ENCODE measurements around the gene CSMD2. TPM values are rescaled to one million over a fixed set of nuclear protein-coding genes. Genes with fewer than 3 reads are reported as not detected.

The CSMD2 gene
- total RNA-seq, 1 experiment from 2014 or later: 0.22 TPM

DNA sequence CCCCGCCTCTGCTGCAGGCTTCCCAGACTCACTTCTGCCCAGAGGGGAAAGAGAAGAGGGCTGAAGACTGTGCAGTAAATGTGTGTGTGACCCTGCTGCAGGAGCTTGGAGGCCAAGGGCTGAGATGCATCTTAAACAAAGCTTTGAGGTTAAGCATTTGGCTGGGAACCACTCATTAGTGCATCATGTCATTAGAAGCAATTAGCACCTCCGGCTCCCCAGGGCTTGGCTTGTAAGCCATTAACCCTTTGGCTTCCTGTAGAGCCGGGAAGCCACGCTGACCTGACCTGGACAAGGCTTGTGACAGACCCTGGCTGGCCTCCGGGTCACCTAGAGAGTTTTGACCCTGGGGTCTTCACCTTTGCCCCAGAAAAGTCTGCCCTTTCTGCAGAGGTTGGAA, 77.0 kb downstream of the CSMD2 start:
- no peaks in the 10 kb centered on the region for H3K9me3 ChIP-seq (ENCODE audit: control insufficient read depth in 1 of 2, insufficient read depth in 1 of 2, low read depth in 1 of 2, low read length in 2 of 2)
- H3K79me2 ChIP-seq (ENCODE audit: insufficient read depth, low read length): no peaks in the 10 kb centered on the region
- no peak for DNase-seq (ENCODE audit: low read depth, low spot score)
- no peak overlapping the region for H3K4me3 ChIP-seq (replicated peaks in 1 of 2; ENCODE audit: low read depth in 1 of 2, low read length in 2 of 2)
- no peak overlapping the region for H3K4me2 ChIP-seq (ENCODE audit: low read length)
- BruUV-seq (replicated peaks): no TSS peak
- intact Hi-C loops (cut with micrococcal nuclease): no loop called here
- no peaks in the 10 kb centered on the region for H3K4me1 ChIP-seq (ENCODE audit: control insufficient read depth in 1 of 2, insufficient read depth in 2 of 2, low read length in 2 of 2)
- no peaks in the 10 kb centered on the region for H4K20me1 ChIP-seq (ENCODE audit: insufficient read depth)
- TF ChIP-seq SP1 (IDR thresholded peaks at IDR 0.05; ENCODE audit: low read depth): no peak
- no peak for TF ChIP-seq SIN3A (IDR thresholded peaks at IDR 0.05; ENCODE audit: low read depth)
- no peak for TF ChIP-seq EZH2phosphoT487 (IDR thresholded peaks at IDR 0.05; ENCODE audit: borderline replicate concordance)
- no peak for TF ChIP-seq FOSL1 (IDR thresholded peaks at IDR 0.05; ENCODE audit: low read depth)
- no peak for TF ChIP-seq YY1 (IDR thresholded peaks at IDR 0.05; ENCODE audit: extremely low read depth, insufficient replicate concordance, low read depth, low read length)
- no peak for TF ChIP-seq JUND (IDR thresholded peaks at IDR 0.05)
- TF ChIP-seq ELF1 (IDR thresholded peaks at IDR 0.05; ENCODE audit: borderline replicate concordance, low read depth): no peak
- TF ChIP-seq ATF3 (IDR thresholded peaks at IDR 0.05): no peak
- TF ChIP-seq, protein P1, sequence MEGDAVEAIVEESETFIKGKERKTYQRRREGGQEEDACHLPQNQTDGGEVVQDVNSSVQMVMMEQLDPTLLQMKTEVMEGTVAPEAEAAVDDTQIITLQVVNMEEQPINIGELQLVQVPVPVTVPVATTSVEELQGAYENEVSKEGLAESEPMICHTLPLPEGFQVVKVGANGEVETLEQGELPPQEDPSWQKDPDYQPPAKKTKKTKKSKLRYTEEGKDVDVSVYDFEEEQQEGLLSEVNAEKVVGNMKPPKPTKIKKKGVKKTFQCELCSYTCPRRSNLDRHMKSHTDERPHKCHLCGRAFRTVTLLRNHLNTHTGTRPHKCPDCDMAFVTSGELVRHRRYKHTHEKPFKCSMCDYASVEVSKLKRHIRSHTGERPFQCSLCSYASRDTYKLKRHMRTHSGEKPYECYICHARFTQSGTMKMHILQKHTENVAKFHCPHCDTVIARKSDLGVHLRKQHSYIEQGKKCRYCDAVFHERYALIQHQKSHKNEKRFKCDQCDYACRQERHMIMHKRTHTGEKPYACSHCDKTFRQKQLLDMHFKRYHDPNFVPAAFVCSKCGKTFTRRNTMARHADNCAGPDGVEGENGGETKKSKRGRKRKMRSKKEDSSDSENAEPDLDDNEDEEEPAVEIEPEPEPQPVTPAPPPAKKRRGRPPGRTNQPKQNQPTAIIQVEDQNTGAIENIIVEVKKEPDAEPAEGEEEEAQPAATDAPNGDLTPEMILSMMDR (IDR thresholded peaks at IDR 0.05 in 2 of 3, conservative IDR thresholded peaks at IDR 0.05 in 1 of 3; ENCODE audit: borderline replicate concordance in 1 of 3, insufficient read depth in 1 of 3, low read depth in 2 of 3, low read length in 2 of 3): no peak
- no peak for TF ChIP-seq EZH2 (IDR thresholded peaks at IDR 0.05)
- TF ChIP-seq POLR2A (IDR thresholded peaks at IDR 0.05; ENCODE audit: borderline replicate concordance, extremely low read depth, insufficient read depth, insufficient read length): no peak
- no peak for TF ChIP-seq REST (IDR thresholded peaks at IDR 0.05; ENCODE audit: low read depth)
- TF ChIP-seq CEBPB (IDR thresholded peaks at IDR 0.05; ENCODE audit: low read depth): no peak
- no peak for TF ChIP-seq MAX (IDR thresholded peaks at IDR 0.05)
- TF ChIP-seq RAD21 (IDR thresholded peaks at IDR 0.05; ENCODE audit: low read depth): no peak
- no peak for TF ChIP-seq ZNF274 (IDR thresholded peaks at IDR 0.05; ENCODE audit: low read depth, low read length)
- TF ChIP-seq ZFX (IDR thresholded peaks at IDR 0.05): no peak
- TF ChIP-seq POLR2AphosphoS5 (IDR thresholded peaks at IDR 0.05; ENCODE audit: low read depth, low read length): no peak
- no peak for TF ChIP-seq EGR1 (IDR thresholded peaks at IDR 0.05; ENCODE audit: low read depth)
- ChIA-PET CTCF (no interaction called here), POLR2A (no interaction called here), RAD21 (ENCODE audit: low non-redundant PET in 1 of 2, low total read pairs in 2 of 2, uncharacterized antibody in 2 of 2, unreplicated experiment in 2 of 2) (no interaction called here)
- H2AFZ ChIP-seq (ENCODE audit: low read depth, low read length, poor library complexity, severe bottlenecking): no peak overlapping the region
- peaks cover 6% of the 10 kb centered on the region; the same call in 1 of the 2 replicates for H3K27me3 ChIP-seq (ENCODE audit: insufficient read depth, low read length)
- H3K9ac ChIP-seq (ENCODE audit: low read length): no peak overlapping the region
- no peaks in the 10 kb centered on the region for H3K9me2 ChIP-seq (ENCODE audit: insufficient read depth)
- H3K27ac ChIP-seq (ENCODE audit: low read depth, low read length): no peak overlapping the region
- no peaks in the 10 kb centered on the region for H3K36me3 ChIP-seq (ENCODE audit: control insufficient read depth in 1 of 2, insufficient read depth in 2 of 2, low read length in 2 of 2)
- no peak for ATAC-seq
